Endothelial cell of umbilical vein (primary cell): ENCODE data around the gene MEOX1. TPM values are rescaled to one million over a fixed set of nuclear protein-coding genes. Genes with fewer than 3 reads are reported as not detected.

Experiments
- BruUV-seq: library from RNA; stranded (reverse); fragments of 400-500 nt; replicated peaks from 2 replicates; lab custom pipeline; 2021; lab: Mats Ljungman, UMichigan
- CTCF ChIA-PET: fragments of 300-600, 350-600 bp; sonication (Branson Sonifier 250); formaldehyde crosslinking; loops from one replicate; lab custom pipeline; 2021; ENCODE audit warnings: antibody characterized with exemption, inconsistent platforms; lab: Charles Lee
- POLR2A ChIA-PET: fragments of 300-600, 350-600 bp; sonication (Branson Sonifier 250); formaldehyde crosslinking; loops from one replicate; lab custom pipeline; 2021; ENCODE audit warnings: antibody characterized with exemption, inconsistent platforms; lab: Charles Lee
- DNase-seq: peaks from one replicate; pipeline ENCODE4 v3.0.0-alpha.2; 2011; ENCODE audit warnings: low read depth, low spot score
- FAIRE-seq: peaks from 2 replicates; lab custom pipeline; 2011; peaks lifted over from hg19 to GRCh38; lab: Jason Lieb, UNC
- H2AFZ ChIP-seq: 2 replicates; pipeline ENCODE4 v1.6.0; 2012; ENCODE audit warnings: low read depth, low read length, control low read depth, inconsistent platforms
- H3K27ac ChIP-seq: 2 replicates; pipeline ENCODE4 v1.5.1; 2011; ENCODE audit warnings: low read depth, mild to moderate bottlenecking, control low read depth, low read length, moderate library complexity; ENCODE audit not compliant: insufficient read depth
- H3K27me3 ChIP-seq, 2 experiments: 2 replicates each; pipeline versions ENCODE4 v1.6.0 to v1.6.1; 2011; ENCODE audit warnings: low read length in 2 of 2, mixed read lengths in 1 of 2; ENCODE audit not compliant: control insufficient read depth in 2 of 2, insufficient read depth in 2 of 2
- H3K36me3 ChIP-seq, 2 experiments: 2 replicates in 1 of 2; 3 replicates in 1 of 2; pipeline ENCODE4 v1.5.1; 2011; ENCODE audit warnings: low read length in 2 of 2, mild to moderate bottlenecking in 1 of 2, moderate library complexity in 1 of 2; ENCODE audit not compliant: control insufficient read depth in 2 of 2, insufficient read depth in 2 of 2; ENCODE audit errors: extremely low read depth in 1 of 2
- H3K4me1 ChIP-seq: 3 replicates; pipeline ENCODE4 v1.5.1; 2011; ENCODE audit warnings: mild to moderate bottlenecking, low read length; ENCODE audit not compliant: control insufficient read depth, insufficient read depth; ENCODE audit errors: extremely low read depth
- H3K4me2 ChIP-seq: 2 replicates; pipeline ENCODE4 v1.6.1; 2011; ENCODE audit warnings: low read length, control low read depth, mixed read lengths; ENCODE audit not compliant: insufficient read depth
- H3K4me3 ChIP-seq, 3 experiments: fragments of 200-600 bp in 1 of 3; sonication (generic), shearing (Covaris generic) in 1 of 3; replicated peaks in 1 of 3; 2 replicates each; pipeline ENCODE4 v1.5.1; 2011 to 2016; ENCODE audit warnings: control low read depth in 3 of 3, low read length in 3 of 3, mild to moderate bottlenecking in 2 of 3, inconsistent platforms in 1 of 3, low read depth in 1 of 3, moderate library complexity in 1 of 3; ENCODE audit not compliant: insufficient read depth in 1 of 3
- H3K79me2 ChIP-seq: 2 replicates; pipeline ENCODE4 v1.6.0; 2012; ENCODE audit warnings: low read length, inconsistent platforms; ENCODE audit not compliant: control insufficient read depth, insufficient read depth
- H3K9ac ChIP-seq: replicated peaks from 2 replicates; pipeline ENCODE3; 2011; ENCODE audit warnings: low read length, control low read depth; ENCODE audit not compliant: insufficient read depth; ENCODE audit errors: extremely low read depth
- H3K9me1 ChIP-seq: replicated peaks from 3 replicates; pipeline ENCODE4 v1.6.0; 2011; ENCODE audit warnings: mild to moderate bottlenecking, low read length; ENCODE audit not compliant: control insufficient read depth, insufficient read depth; ENCODE audit errors: extremely low read depth
- H3K9me3 ChIP-seq: replicated peaks from 2 replicates; pipeline ENCODE4 v1.5.1; 2012; ENCODE audit warnings: low read length, inconsistent platforms; ENCODE audit not compliant: control insufficient read depth, insufficient read depth
- H4K20me1 ChIP-seq: replicated peaks from 2 replicates; pipeline ENCODE3; 2011; ENCODE audit warnings: mild to moderate bottlenecking, low read length; ENCODE audit not compliant: control insufficient read depth, insufficient read depth; ENCODE audit errors: extremely low read depth
- EZH2 ChIP-seq: IDR thresholded peaks from 2 replicates; pipeline ENCODE4 v1.6.1; 2012; ENCODE audit warnings: borderline replicate concordance, low read depth, mild to moderate bottlenecking, moderate library complexity, low read length, inconsistent platforms; ENCODE audit not compliant: severe bottlenecking
- GATA2 ChIP-seq: IDR thresholded peaks from 2 replicates; pipeline ENCODE4 v1.7.0; 2011; ENCODE audit warnings: low read depth, mild to moderate bottlenecking, moderate library complexity, mixed read lengths, low read length; ENCODE audit not compliant: insufficient read length, insufficient read depth
- JUN ChIP-seq: IDR thresholded peaks from 2 replicates; pipeline ENCODE4 v1.6.1; 2011; ENCODE audit warnings: borderline replicate concordance, low read depth; ENCODE audit not compliant: insufficient read length, insufficient read depth
- POLR2AphosphoS5 ChIP-seq: IDR thresholded peaks from 2 replicates; pipeline ENCODE4 v1.6.1; 2012; ENCODE audit warnings: low read depth, mild to moderate bottlenecking, control low read depth, low read length, moderate library complexity; ENCODE audit not compliant: insufficient read depth
- dilution Hi-C: fragments of 300-500 bp; cut with MboI; formaldehyde crosslinking; loops from one replicate; pipeline ENCODE4 v1.15.0; 2019; ENCODE audit warnings: low sequenced_read_pairs; ENCODE audit not compliant: extremely low pct_ligation_motif_present
- intact Hi-C: fragments of 100-400 bp; cut with micrococcal nuclease; formaldehyde crosslinking; loops from one replicate; pipeline ENCODE4 v1.10.0; 2022
- polyA plus RNA-seq, 4 experiments: library from polyadenylated mRNA; depleted of rRNA in 3 of 4; stranded (reverse) in 3 of 4; unstranded in 1 of 4; fragments of >200 nt; gene quantifications; 2 replicates each; pipeline versions ENCODE4 v1.2.1 to v1.2.3, GENCODE V29; 2011 to 2012; ENCODE audit warnings: missing spikeins in 1 of 4
- total RNA-seq: library from RNA; stranded (reverse); gene quantifications from 2 replicates; pipeline ENCODE4 v1.2.3, GENCODE V29; 2021
- TF ChIP-seq, protein P1 (sequence below), 2 donors: IDR thresholded peaks; 1 replicate in 1 of 2; 2 replicates in 1 of 2; pipeline ENCODE4 v1.5.1; 2011; ENCODE audit warnings: low read length in 2 of 2, mild to moderate bottlenecking in 2 of 2, moderate library complexity in 2 of 2, control low read depth in 1 of 2, inconsistent platforms in 1 of 2, low read depth in 1 of 2; ENCODE audit not compliant: insufficient read depth in 1 of 2; ENCODE audit errors: extremely low read depth in 1 of 2
- TF ChIP-seq, protein P2 (sequence below): IDR thresholded peaks from 2 replicates; pipeline ENCODE4 v1.6.1; 2011; ENCODE audit not compliant: insufficient read depth, insufficient read length

The MEOX1 gene
- total and polyA plus RNA-seq, 2 donors (not counting 3 experiments of a cell fraction or from before 2014, with no cell fraction given), result 0.06 TPM; not detected in 1

DNA sequence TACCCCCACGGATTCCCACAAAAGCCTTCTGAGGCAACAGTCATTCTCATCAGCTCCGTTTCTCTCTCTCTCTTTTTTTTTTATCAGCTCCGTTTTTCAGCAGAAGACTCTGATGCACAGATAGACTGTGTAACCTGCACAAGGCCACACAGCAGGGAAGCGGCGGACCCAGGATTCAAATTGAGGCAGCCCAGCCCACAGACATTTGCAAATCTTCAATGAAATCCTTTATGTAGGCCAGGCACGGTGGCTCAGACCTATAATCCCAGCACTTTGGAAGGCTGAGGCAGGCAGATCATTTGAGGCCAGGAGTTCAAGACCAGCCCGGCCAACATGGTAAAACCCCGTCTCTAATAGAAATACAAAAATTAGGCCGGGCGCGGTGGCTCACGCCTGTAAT lies 2.4 kb upstream of the MEOX1 start:
- intact Hi-C loops (no loop called here), dilution Hi-C loops (no loop called here)
- no peaks in the 10 kb centered on the region for H3K4me1 ChIP-seq
- no peaks in the 10 kb centered on the region for H3K27me3 ChIP-seq
- POLR2A ChIA-PET, result interaction anchor here (0.7 kb wide), 1 partner anchor 81 kb away, joined by 4 read pairs; no protein-coding TSS in a partner anchor
- DNase-seq (no peak), FAIRE-seq (no peak)
- H3K4me3 ChIP-seq, result no peak overlapping the region
- no peaks in the 10 kb centered on the region for H3K9me3 ChIP-seq
- H3K27ac ChIP-seq, result no peak overlapping the region
- BruUV-seq, result no TSS peak
- no peak overlapping the region for H2AFZ ChIP-seq
- no peaks in the 10 kb centered on the region for H4K20me1 ChIP-seq
- CTCF ChIA-PET, result interaction anchor here (1.1 to 2.5 kb wide), 2 partner anchors 10 to 24 kb away, joined by 4 to 21 read pairs; no protein-coding TSS in a partner anchor
- TF ChIP-seq, protein P1, sequence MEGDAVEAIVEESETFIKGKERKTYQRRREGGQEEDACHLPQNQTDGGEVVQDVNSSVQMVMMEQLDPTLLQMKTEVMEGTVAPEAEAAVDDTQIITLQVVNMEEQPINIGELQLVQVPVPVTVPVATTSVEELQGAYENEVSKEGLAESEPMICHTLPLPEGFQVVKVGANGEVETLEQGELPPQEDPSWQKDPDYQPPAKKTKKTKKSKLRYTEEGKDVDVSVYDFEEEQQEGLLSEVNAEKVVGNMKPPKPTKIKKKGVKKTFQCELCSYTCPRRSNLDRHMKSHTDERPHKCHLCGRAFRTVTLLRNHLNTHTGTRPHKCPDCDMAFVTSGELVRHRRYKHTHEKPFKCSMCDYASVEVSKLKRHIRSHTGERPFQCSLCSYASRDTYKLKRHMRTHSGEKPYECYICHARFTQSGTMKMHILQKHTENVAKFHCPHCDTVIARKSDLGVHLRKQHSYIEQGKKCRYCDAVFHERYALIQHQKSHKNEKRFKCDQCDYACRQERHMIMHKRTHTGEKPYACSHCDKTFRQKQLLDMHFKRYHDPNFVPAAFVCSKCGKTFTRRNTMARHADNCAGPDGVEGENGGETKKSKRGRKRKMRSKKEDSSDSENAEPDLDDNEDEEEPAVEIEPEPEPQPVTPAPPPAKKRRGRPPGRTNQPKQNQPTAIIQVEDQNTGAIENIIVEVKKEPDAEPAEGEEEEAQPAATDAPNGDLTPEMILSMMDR (IDR thresholded peaks at IDR 0.05; ENCODE audit: extremely low read depth in 1 of 2, insufficient read depth in 1 of 2, low read depth in 1 of 2, low read length in 2 of 2), result no peak
- H3K79me2 ChIP-seq, result no peaks in the 10 kb centered on the region
- H3K9ac ChIP-seq, result no peak overlapping the region
- H3K36me3 ChIP-seq, result no peaks in the 10 kb centered on the region
- no peak overlapping the region for H3K4me2 ChIP-seq
- no peaks in the 10 kb centered on the region for H3K9me1 ChIP-seq

DNA sequence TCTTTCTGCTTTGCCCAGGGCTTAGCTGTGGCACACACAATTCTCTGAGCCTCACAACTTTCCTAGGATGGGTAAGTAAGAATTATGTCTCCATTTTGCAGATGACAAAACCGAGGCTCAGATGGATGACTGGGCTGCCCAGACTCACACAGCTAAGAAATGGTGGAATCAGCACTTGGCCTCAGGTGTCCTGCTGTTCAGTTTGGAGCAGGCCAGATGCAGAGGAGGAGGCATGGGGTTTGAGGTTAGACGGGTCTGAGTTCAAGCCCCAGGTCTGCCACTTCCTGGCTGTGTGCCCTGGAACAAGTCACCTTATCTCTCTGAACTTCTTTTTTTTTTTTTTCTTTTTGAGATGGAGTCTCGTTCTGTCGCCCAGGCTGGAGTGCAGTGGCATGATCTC lies 1.7 kb upstream of the MEOX1 start:
- TF ChIP-seq POLR2AphosphoS5 (no peak), EZH2 (no peak), JUN (no peak), GATA2 (no peak)
- TF ChIP-seq, protein P2, sequence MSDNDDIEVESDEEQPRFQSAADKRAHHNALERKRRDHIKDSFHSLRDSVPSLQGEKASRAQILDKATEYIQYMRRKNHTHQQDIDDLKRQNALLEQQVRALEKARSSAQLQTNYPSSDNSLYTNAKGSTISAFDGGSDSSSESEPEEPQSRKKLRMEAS, result no peak
- ChIA-PET CTCF (interaction anchor here (1.0 to 2.5 kb wide), 2 partner anchors 10 to 23 kb away, joined by 4 to 21 read pairs; no protein-coding TSS in a partner anchor), POLR2A (no interaction called here)
- intact Hi-C loops, result no loop called here
- Histone ChIP-seq H3K9me3 (no peaks in the 10 kb centered on the region), H3K27ac (no peak overlapping the region), H3K9me1 (no peaks in the 10 kb centered on the region), H3K9ac (no peak overlapping the region), H3K36me3 (no peaks in the 10 kb centered on the region), H3K4me3 (no peak overlapping the region), H3K79me2 (no peaks in the 10 kb centered on the region), H3K4me2 (no peak overlapping the region), H4K20me1 (no peaks in the 10 kb centered on the region), H3K27me3 (no peaks in the 10 kb centered on the region), H3K4me1 (no peaks in the 10 kb centered on the region), H2AFZ (no peak overlapping the region)
- DNase-seq (no peak), FAIRE-seq (no peak)
- dilution Hi-C loops, result no loop called here
- no TSS peak for BruUV-seq
